ENCODE data around the gene MEIS3. TPM values are rescaled to one million over a fixed set of nuclear protein-coding genes. Genes with fewer than 3 reads are reported as not detected.

The MEIS3 gene
- total and polyA plus RNA-seq, 9 donors = 7.2 to 30.6 (median 18.6) TPM

- H3K27me3 ChIP-seq = no peaks in the 10 kb centered on the region
- H3K36me3 ChIP-seq = no peaks in the 10 kb centered on the region
- 67 to 74% (median 72%) methylated on average over 7 of the region's 7 CpGs for WGBS, 3 donors
- H3K9me3 ChIP-seq = no peaks in the 10 kb centered on the region
- no peak for DNase-seq
- TF ChIP-seq EP300 (IDR thresholded peaks at IDR 0.05) (no peak), POLR2A (IDR thresholded peaks at IDR 0.05) (no peak), CTCF (IDR thresholded peaks at IDR 0.05) (no peak)
- H3K4me3 ChIP-seq = no peak overlapping the region
- intact Hi-C loops (cut with DNase I) = loop anchor here in 1 of 4 donors (10.0 kb wide), 1 partner anchor 81 kb away; the partner anchor contains the start of gene NAPA
- no peak overlapping the region for H3K27ac ChIP-seq
- peaks cover 6% of the 10 kb centered on the region for H3K4me1 ChIP-seq (ENCODE audit: insufficient read depth)
Measured at GRCh38 chr19:47434088-47434487, 14.8 kb upstream of the MEIS3 start.

- Histone ChIP-seq H3K4me3 (no peak overlapping the region), H3K36me3 (no peaks in the 10 kb centered on the region), H3K27ac (no peak overlapping the region), H3K9me3 (no peaks in the 10 kb centered on the region), H3K27me3 (no peaks in the 10 kb centered on the region), H3K4me1 (ENCODE audit: insufficient read depth) (peaks cover 9% of the 10 kb centered on the region)
- 38 to 40% (median 40%) methylated on average over 1 of the region's 1 CpG for WGBS, 3 donors
- DNase-seq = no peak
- intact Hi-C loops (cut with DNase I) = loop anchor here in 2 of 4 donors (2.0 to 10.0 kb wide), 2 partner anchors 60 to 82 kb away; partner anchors contain the start of gene NAPA (in 1 of the 2)
- TF ChIP-seq CTCF (IDR thresholded peaks at IDR 0.05) (no peak), POLR2A (IDR thresholded peaks at IDR 0.05) (no peak), EP300 (IDR thresholded peaks at IDR 0.05) (no peak)
Measured at GRCh38 chr19:47433121-47433520, 13.8 kb upstream of the MEIS3 start.

GRCh38 chr19:47432499-47432898, 13.2 kb upstream of the MEIS3 start:
- intact Hi-C loops (cut with DNase I) = loop anchor here in 2 of 4 donors (2.0 to 10.0 kb wide), 2 partner anchors 60 to 82 kb away; partner anchors contain the start of gene NAPA (in 1 of the 2)

GRCh38 chr19:47432091-47432490, 12.8 kb upstream of the MEIS3 start:
- TF ChIP-seq POLR2A (IDR thresholded peaks at IDR 0.05) (no peak), CTCF (IDR thresholded peaks at IDR 0.05) (no peak), EP300 (IDR thresholded peaks at IDR 0.05) (no peak)
- H3K27me3 ChIP-seq = no peaks in the 10 kb centered on the region
- intact Hi-C loops (cut with DNase I) = loop anchor here in 2 of 4 donors (2.0 to 10.0 kb wide), 2 partner anchors 61 to 83 kb away; partner anchors contain the start of gene NAPA (in 1 of the 2)
- no peak overlapping the region for H3K4me3 ChIP-seq
- no peak for DNase-seq
- no peak overlapping the region for H3K27ac ChIP-seq
- WGBS, 3 donors = 73 to 84% (median 82%) methylated on average over 18 of the region's 18 CpGs
- H3K4me1 ChIP-seq (ENCODE audit: insufficient read depth) = peaks cover 10% of the 10 kb centered on the region
- no peaks in the 10 kb centered on the region for H3K36me3 ChIP-seq
- no peaks in the 10 kb centered on the region for H3K9me3 ChIP-seq

More at GRCh38 chr19:47432499-47432898, 13.2 kb upstream of the MEIS3 start:
- DNase-seq = no peak
- Histone ChIP-seq H3K4me3 (no peak overlapping the region), H3K27ac (no peak overlapping the region), H3K4me1 (ENCODE audit: insufficient read depth) (peaks cover 10% of the 10 kb centered on the region), H3K9me3 (no peaks in the 10 kb centered on the region), H3K27me3 (no peaks in the 10 kb centered on the region), H3K36me3 (no peaks in the 10 kb centered on the region)
- TF ChIP-seq CTCF (IDR thresholded peaks at IDR 0.05) = no peak
- TF ChIP-seq EP300 (IDR thresholded peaks at IDR 0.05) = no peak
- no peak for TF ChIP-seq POLR2A (IDR thresholded peaks at IDR 0.05)

Measured in ovary (tissue), 9 donors.